HUES64 (cell line): Measurements from ENCODE around the gene SAMSN1.
"Not testable (repeated sequence)": the region's sequence is repeated elsewhere in the genome, so short reads cannot be mapped to it uniquely, and the experiment has no call there.

ENCODE experiments used
- H3K27ac ChIP-seq: 2 replicates; pipeline ENCODE4 v1.7.0; 2013; ENCODE audit warnings: low read depth, low read length, inconsistent platforms
- H3K27me3 ChIP-seq: 2 replicates; pipeline ENCODE4 v1.6.1; 2013; ENCODE audit warnings: mild to moderate bottlenecking, low read length; ENCODE audit not compliant: insufficient read depth
- H3K36me3 ChIP-seq: 2 replicates; pipeline ENCODE4 v1.6.1; 2013; ENCODE audit warnings: mild to moderate bottlenecking, low read length; ENCODE audit not compliant: insufficient read depth
- H3K4me1 ChIP-seq: 2 replicates; pipeline ENCODE4 v1.6.1; 2013; ENCODE audit warnings: mild to moderate bottlenecking, low read length, moderate library complexity; ENCODE audit not compliant: insufficient read depth
- H3K4me3 ChIP-seq: 2 replicates; pipeline ENCODE4 v1.5.1; 2013; ENCODE audit warnings: mild to moderate bottlenecking, low read length, moderate library complexity
- H3K9ac ChIP-seq: 2 replicates; pipeline ENCODE4 v1.6.1; 2013; ENCODE audit warnings: mild to moderate bottlenecking, low read depth, low read length
- H3K9me3 ChIP-seq: 2 replicates; pipeline ENCODE4 v1.6.1; 2013; ENCODE audit warnings: low read depth, low read length; ENCODE audit not compliant: insufficient read depth
- WGBS: fragments of 150-250, 120-280 bp; methylation state at CpG from one replicate; pipeline ENCODE4 v1.1.7; 2013; ENCODE audit warnings: missing lambda C conversion rate; 5-methylcytosine and 5-hydroxymethylcytosine counted together

Gene SAMSN1

DNA sequence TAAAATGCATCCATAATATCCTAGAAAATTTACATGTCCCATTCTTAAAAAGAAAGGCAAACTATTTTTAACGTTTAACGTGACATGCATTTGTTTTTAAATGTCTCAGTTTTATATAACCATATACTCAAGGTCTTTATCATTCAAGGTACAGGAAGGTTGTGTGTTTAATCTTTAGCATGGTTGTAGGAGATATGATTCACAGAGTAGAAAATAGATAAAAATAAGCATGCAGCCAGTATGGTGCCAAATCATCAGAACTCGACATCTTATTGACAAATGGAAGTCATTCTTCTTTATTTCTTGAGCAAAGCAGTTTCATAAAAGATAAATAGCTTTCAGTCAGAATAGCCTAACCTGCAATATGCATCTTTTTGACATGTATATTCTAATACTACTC, 51.0 kb downstream of the SAMSN1 start:
- H3K9me3 ChIP-seq: no peaks in the 10 kb centered on the region
- no peaks in the 10 kb centered on the region; the same call in 1 of the 2 replicates for H3K4me1 ChIP-seq
- no peak overlapping the region for H3K9ac ChIP-seq
- no peaks in the 10 kb centered on the region for H3K36me3 ChIP-seq
- H3K4me3 ChIP-seq: no peak overlapping the region
- 88% methylated on average over 3 of the region's 3 CpGs for WGBS
- no peak overlapping the region for H3K27ac ChIP-seq
- no peaks in the 10 kb centered on the region for H3K27me3 ChIP-seq

DNA sequence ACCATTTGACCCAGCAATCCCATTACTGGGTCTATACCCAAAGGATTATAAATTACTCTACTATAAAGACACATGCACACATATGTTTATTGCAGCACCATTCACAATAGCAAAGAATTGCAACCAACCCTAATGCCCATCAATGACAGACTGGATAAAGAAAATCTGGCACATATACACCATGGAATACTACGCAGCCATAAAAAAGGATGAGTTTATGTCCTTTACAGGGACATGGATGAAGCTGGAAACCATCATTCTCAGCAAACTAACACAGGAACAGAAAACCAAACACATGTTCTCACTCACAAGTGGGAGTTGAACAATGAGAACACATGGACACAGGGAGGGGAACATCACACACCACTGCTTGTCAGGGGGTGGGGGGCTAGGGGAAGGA, 51.9 kb downstream of the SAMSN1 start:
- not testable (repeated sequence) for H3K27me3 ChIP-seq, H3K4me1 ChIP-seq, H3K27ac ChIP-seq, H3K36me3 ChIP-seq, H3K9me3 ChIP-seq, H3K9ac ChIP-seq, H3K4me3 ChIP-seq
- 100% methylated on average over 1 of the region's 1 CpG for WGBS

DNA sequence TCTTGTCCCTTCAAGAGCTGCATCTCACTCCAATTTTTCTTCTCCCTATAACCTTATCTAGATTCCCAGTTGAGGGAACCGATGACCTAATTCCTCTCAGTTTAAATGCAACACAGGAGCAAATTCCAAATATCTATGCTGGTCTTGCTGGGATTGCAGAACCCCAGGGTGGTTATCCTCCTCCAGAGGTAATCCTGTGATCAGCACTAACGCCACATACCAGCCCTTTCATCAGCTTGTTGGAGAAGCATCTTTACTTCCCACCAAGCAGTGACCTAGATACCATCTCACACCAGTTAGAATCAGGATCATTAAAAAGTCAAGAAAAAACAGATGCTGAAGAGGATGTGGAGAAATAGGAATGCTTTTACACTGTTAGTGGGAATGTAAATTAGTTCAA, 52.4 kb downstream of the SAMSN1 start:
- H3K9ac ChIP-seq: no peak overlapping the region
- no peak overlapping the region for H3K27ac ChIP-seq
- 47% methylated on average over 2 of the region's 2 CpGs for WGBS
- no peaks in the 10 kb centered on the region for H3K36me3 ChIP-seq
- H3K4me1 ChIP-seq: no peaks in the 10 kb centered on the region
- H3K9me3 ChIP-seq: no peaks in the 10 kb centered on the region
- H3K27me3 ChIP-seq: no peaks in the 10 kb centered on the region
- no peak overlapping the region for H3K4me3 ChIP-seq

DNA sequence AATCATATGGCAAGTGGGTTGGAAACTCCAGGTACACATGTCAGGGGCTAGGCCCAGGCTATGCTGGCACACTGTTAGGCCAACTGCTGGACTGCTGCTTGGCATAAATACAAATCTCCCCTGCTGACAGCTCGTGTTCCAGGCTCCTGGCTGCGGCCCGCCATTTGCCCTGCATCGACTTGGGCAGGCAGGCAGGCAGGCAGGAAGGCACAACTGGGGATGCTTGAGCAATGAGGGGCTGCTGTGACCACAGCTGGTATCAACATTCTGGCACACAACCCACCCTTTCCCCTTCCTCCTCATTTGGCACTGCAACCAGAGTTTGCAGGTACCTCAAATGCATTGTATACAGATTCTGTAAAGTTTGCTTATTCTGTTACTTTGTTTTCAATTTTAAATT, 53.2 kb downstream of the SAMSN1 start:
- no peaks in the 10 kb centered on the region for H3K36me3 ChIP-seq
- 89% methylated on average over 4 of the region's 4 CpGs for WGBS

DNA sequence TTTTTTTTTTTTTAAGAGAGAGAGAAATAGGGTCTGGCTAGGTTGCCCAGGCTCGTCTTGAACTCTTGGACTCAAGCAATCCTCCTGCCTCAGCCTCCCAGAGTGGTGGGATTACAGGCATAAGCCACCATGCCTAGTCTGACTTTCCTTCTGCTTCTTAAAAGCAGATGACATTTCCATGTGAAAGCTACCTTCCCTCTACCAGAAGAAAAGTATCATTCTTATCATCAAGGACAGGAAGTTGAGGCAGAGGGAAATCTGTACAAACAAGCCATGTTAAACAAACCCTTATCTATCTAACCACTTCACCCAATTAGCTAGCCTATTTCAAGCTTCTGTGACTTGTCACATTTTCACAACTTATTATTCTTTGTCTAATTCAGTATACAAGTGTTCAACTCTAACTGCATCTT, 54.8 kb downstream of the SAMSN1 start:
- H3K27ac ChIP-seq: no peak overlapping the region
- H3K4me3 ChIP-seq: no peak overlapping the region
- 95% methylated on average over 1 of the region's 1 CpG for WGBS
- no peaks in the 10 kb centered on the region for H3K4me1 ChIP-seq
- no peaks in the 10 kb centered on the region for H3K27me3 ChIP-seq
- H3K9ac ChIP-seq: no peak overlapping the region
- no peaks in the 10 kb centered on the region for H3K36me3 ChIP-seq
- no peaks in the 10 kb centered on the region for H3K9me3 ChIP-seq

More for the DNA sequence above, 53.2 kb downstream of the SAMSN1 start:
- Histone ChIP-seq H3K27ac (no peak overlapping the region), H3K9ac (no peak overlapping the region), H3K27me3 (no peaks in the 10 kb centered on the region), H3K4me1 (no peaks in the 10 kb centered on the region), H3K4me3 (no peak overlapping the region), H3K9me3 (no peaks in the 10 kb centered on the region)

DNA sequence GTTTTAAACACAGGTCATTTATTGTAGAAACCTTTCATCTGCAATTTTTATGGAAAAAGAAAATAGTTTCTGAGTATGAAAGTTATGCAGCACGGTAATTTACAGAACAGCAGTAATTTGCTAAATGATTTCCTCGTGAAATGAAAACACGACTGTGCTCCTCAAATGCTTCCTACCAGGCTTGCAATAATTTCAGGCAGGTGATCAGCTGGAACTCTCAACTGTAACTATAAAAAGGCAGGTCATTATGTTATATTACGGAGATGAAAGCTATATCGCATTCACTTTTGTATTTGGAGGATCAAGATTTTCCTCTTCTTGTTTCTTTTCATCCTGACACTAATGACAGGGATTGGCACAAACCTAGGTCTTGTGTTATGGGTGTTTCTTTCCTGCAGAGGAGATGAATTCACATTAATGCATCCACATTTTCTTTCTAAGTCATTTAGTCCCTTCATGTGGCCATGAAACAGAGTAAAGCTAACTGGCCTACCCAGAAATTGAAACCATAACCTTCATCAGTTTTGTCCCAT, 57.4 kb downstream of the SAMSN1 start:
- 97% methylated on average over 5 of the region's 5 CpGs for WGBS
- H3K27me3 ChIP-seq: no peaks in the 10 kb centered on the region
- H3K4me1 ChIP-seq: no peaks in the 10 kb centered on the region
- H3K4me3 ChIP-seq: no peak overlapping the region
- no peak overlapping the region for H3K9ac ChIP-seq
- no peaks in the 10 kb centered on the region for H3K9me3 ChIP-seq
- H3K27ac ChIP-seq: no peak overlapping the region
- H3K36me3 ChIP-seq: no peaks in the 10 kb centered on the region

DNA sequence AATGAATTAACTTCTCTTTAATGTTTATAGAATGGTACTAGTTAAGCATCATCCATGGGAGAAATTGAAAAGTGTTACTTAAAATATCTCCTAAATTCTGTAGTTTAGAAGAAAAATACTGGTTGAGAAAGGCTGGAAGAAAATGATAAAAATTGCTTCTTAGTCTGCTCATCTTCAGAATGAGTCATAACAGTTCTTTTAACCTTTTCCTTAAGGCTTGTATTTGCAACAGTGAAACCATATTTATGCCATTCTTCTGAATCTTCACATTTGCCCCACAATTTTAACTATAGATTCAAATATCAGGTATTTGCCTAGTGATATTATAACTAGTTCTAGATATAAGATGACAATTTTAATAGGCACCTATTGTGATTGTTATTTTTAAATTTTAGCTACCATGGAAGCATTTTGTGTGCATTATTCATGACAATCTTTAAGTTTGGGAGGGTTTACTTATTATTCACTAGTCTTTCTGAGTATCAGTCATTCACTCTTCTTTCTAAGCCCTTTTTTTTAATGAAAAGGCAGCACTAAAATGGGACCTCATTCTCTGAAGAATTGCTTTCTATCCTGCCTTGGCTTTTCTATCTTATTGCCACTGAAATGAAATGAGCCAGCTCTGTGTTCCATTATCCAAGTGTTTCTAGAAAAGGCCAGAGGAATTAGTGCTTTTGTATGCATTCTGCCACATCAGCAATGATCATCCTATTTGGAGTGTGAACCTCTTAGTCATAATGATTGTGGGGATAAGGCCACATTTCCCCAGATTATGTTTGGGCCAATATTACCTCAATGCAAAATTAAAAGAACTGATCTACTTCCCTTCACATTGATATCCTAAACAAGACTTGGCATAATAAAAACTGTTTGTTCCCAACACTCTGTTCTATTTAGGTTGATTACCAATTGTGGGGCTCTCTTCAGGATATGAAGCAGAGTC, 58.4 kb downstream of the SAMSN1 start:
- H3K36me3 ChIP-seq: no peaks in the 10 kb centered on the region
- H3K4me1 ChIP-seq: no peaks in the 10 kb centered on the region
- H3K27me3 ChIP-seq: no peaks in the 10 kb centered on the region
- H3K9me3 ChIP-seq: no peaks in the 10 kb centered on the region
- H3K4me3 ChIP-seq: no peak overlapping the region
- no peak overlapping the region for H3K9ac ChIP-seq
- H3K27ac ChIP-seq: no peak overlapping the region

DNA sequence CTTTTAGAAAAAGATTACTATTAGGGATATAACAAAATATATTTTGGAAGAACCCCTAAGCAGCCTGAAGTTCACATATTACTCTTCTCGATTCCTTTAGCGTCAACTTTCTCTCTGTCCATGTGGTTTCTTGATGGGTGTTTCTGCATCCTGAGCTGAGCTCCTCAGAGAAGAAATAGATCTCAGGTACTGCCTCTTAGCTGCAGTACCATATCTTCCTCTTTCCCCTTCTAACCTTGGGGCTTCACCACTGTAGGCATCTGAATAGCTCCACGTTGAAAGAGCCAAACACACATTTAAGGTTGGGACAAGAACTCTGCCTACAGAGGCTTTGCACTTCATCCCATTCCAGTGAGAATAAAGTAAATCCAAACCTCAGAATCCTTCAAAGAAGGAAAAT, 59.2 kb downstream of the SAMSN1 start:
- Histone ChIP-seq H3K4me3 (no peak overlapping the region), H3K36me3 (no peaks in the 10 kb centered on the region), H3K9me3 (no peaks in the 10 kb centered on the region), H3K9ac (no peak overlapping the region), H3K27me3 (no peaks in the 10 kb centered on the region), H3K4me1 (no peaks in the 10 kb centered on the region), H3K27ac (no peak overlapping the region)
- WGBS: 90% methylated on average over 3 of the region's 3 CpGs

DNA sequence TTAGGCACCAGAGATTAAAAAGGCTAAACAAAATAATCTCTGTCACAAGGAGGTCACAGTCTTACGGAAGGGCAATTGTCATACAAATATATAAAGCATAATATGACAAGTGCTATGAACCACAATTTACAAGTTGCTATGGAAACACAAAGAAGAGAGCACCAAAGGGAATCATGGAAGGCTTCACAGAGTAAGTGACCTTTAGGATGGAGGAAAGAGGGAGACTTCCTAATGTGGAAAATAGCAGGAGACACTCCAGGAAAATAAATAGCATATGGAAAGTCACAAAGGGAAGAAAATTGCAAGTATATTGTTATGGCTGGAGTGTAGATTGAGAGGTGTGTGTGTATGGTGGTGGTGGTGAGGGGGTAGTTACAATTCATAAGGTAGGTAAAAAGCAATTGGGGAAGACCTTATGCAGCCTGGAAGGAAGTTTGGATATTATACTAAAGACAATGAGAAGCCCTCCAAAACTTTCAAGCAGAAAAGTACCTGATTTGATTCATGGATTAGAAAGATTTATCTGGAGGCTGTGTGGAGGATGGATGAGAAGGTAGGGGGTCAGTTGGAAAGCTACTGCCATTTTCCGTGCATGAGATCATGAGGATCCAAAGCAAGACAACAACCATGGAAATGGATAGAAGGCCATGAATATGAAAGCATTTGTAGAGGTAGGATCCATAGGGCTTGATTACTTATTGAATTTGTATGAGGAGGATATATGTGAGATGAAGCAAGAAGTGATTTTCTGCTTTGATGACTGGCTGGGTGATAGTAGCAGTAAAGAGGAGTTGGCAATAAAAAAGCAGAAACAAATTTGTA, 61.7 kb downstream of the SAMSN1 start:
- H3K27ac ChIP-seq: no peak overlapping the region
- no peak overlapping the region for H3K9ac ChIP-seq
- no peak overlapping the region for H3K4me3 ChIP-seq
- WGBS: 91% methylated on average over 1 of the region's 2 CpGs
- no peaks in the 10 kb centered on the region for H3K36me3 ChIP-seq
- no peaks in the 10 kb centered on the region for H3K9me3 ChIP-seq
- H3K4me1 ChIP-seq: no peaks in the 10 kb centered on the region
- H3K27me3 ChIP-seq: no peaks in the 10 kb centered on the region

DNA sequence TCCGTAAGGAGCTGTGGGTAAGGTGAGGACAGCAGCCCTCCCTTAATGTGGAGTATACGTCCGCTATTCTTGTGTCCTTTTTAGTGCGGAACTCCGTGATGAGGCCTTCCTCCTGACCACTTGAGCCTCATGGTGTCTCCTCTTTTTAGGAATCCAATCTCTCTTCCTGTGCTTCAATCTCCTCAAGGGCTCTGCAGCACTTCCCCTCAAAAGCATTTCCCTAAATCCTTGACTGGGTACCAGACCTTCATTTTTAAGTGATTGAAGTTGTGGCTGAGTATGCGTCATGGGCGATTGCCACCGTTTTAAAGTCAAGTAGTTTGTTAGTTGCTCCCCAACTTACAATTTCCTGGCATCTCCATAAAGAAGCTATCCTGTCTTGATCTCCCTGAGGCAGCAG, 62.8 kb downstream of the SAMSN1 start:
- H3K9me3 ChIP-seq: no peaks in the 10 kb centered on the region
- WGBS: 98% methylated on average over 8 of the region's 8 CpGs
- H3K4me1 ChIP-seq: no peaks in the 10 kb centered on the region
- no peaks in the 10 kb centered on the region for H3K27me3 ChIP-seq
- H3K9ac ChIP-seq: no peak overlapping the region
- H3K4me3 ChIP-seq: no peak overlapping the region
- no peaks in the 10 kb centered on the region for H3K36me3 ChIP-seq
- H3K27ac ChIP-seq: no peak overlapping the region

DNA sequence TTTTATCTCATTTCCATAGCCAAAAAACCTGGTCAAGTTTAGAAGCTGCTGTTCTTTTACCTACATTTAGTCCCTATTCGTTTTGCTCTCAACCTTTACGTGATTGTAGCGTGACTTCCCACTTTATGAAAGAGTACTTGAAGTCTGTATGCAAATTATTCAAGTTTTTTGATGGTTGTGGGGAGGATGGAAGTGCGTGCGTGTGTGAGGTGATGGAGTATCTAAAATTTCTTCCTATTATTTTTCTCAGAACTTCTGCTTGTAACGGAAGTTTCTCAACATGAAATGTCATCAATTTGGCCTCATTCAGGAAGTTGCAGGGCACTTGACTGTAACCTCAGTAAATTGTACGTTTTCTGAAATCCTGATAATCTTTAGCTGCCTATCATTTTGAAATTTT, 64.0 kb downstream of the SAMSN1 start:
- 95% methylated on average over 5 of the region's 7 CpGs for WGBS
- no peaks in the 10 kb centered on the region for H3K9me3 ChIP-seq
- no peaks in the 10 kb centered on the region for H3K36me3 ChIP-seq
- H3K27ac ChIP-seq: no peak overlapping the region
- H3K4me1 ChIP-seq: no peaks in the 10 kb centered on the region
- H3K27me3 ChIP-seq: no peaks in the 10 kb centered on the region
- no peak overlapping the region for H3K9ac ChIP-seq
- no peak overlapping the region for H3K4me3 ChIP-seq
